G401 (cell line): ENCODE measurements around the gene PDE6C. TPM values are rescaled to one million over a fixed set of nuclear protein-coding genes. Genes with fewer than 3 reads are reported as not detected.

ENCODE experiments used
- total RNA-seq: library from RNA; depleted of rRNA; stranded (reverse); fragments of >200 nt; shearing (Covaris generic); gene quantifications from 2 replicates; pipeline ENCODE4 v1.2.3, GENCODE V29; 2014; rRNA removed

The PDE6C gene
- total RNA-seq, 1 experiment from 2014 or later: not detected

Other genes with a start within 250 kb of the PDE6C start
- 71.6 and 72.7 TPM in 2 replicates for gene MYOF, start 130.2 kb upstream of the PDE6C start, total RNA-seq
- gene CEP55, start 115.9 kb upstream of the PDE6C start, total RNA-seq: 52.9 and 58.9 TPM in 2 replicates
- gene FFAR4, start 45.9 kb upstream of the PDE6C start, total RNA-seq: not detected in 2 replicates
- gene RBP4, start 11.3 kb upstream of the PDE6C start, total RNA-seq: not detected in 2 replicates
- gene FRA10AC1, start 90.1 kb downstream of the PDE6C start, total RNA-seq: 2.7 and 4.3 TPM in 2 replicates
- gene LGI1, start 145.4 kb downstream of the PDE6C start, total RNA-seq: 71.8 and 92.7 TPM in 2 replicates